Measurements from ENCODE around the gene MYL7. TPM values are rescaled to one million over a fixed set of nuclear protein-coding genes. Genes with fewer than 3 reads are reported as not detected.
A peak's percentile ranks its signal among the peaks of the same experiment; 100 is the strongest.
"Not testable (repeated sequence)": the region's sequence is repeated elsewhere in the genome, so short reads cannot be mapped to it uniquely, and the experiment has no call there.

The MYL7 gene, protein sequence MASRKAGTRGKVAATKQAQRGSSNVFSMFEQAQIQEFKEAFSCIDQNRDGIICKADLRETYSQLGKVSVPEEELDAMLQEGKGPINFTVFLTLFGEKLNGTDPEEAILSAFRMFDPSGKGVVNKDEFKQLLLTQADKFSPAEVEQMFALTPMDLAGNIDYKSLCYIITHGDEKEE
- 1.4 TPM in 1 of 2 replicates, not detected in the other for total RNA-seq (2014; rRNA removed; shearing (Covaris generic))

DNA sequence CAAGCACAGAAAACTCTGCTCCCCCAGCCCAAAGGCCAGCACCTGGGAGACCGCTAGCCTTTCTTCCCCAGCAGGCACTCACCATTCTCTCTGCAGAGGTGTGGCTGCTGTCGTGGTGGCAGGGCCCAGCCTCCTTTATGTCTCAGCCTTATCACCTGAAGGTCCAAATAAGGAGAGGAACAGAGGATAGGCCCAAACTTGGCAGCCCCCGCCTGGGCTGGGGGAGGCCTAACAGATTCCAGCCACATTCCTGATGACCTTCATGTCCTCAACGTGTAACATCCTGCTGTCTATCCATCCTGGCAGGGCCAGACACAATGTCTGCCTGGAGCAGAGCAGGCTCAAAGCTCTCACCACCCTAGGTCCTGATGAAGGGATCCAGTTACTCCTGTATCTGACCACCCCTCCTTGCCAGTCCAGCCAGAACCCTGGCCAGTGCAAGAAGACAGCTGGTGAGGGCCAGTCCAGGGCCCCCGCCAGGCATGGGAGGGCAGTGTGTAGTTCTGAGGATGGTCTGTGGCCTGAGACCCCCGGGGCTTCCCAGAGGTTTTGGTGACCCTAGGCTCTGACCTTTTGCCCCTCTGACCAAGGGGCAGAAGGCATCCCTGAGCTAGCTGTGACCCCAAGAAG lies at the start of gene MYL7:
TSS of gene MYL7 (minus strand) at position 112 of the 630 bp plus-strand sequence. CDS start at position 85, 27 bp downstream.
- no peak for DNase-seq (ENCODE audit: low spot score)
- in situ Hi-C loops (cut with HindIII; ENCODE audit: low sequenced_read_pairs), result no loop called here

DNA sequence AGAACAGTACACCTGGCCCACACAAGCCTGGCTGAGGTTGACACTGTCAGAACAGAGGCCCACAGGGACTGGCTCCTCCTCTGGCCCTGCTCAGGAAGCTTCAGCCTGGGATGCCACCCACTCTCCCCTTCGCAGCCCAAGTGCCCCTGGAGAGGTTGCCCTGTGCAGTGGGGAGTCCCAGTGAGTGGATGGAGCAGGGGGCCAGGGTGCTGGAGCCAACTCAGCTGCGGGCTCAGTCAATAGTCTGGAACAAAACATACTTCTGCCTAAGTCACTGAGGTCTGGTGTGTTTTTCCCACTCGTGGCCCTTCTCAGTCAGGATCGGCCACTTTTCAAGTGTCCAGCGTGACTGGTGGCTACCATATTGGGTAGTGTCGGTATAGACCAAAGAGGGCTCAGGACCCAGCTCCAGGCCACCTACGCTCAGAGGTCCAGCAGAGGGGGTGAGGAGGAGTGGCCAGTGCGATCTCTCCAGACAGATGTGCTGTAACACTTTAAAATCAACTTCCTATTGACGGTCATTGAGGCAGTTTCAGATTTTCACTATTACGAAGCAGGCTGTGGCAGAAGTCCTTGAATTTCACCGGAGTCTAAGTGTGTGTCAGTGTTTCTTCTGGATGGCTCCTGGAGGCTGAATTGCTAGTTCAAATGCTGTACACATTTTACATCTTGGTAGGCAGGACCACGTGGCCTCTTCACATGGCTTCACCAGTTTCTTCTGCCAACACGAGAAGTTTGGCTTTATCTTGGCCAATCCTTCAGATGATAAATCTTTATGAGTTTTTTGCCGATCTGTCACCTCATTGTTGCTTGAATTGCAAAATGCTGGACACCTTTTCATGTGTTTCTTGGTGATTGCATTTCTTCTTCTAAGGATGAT lies 49.1 kb upstream of the MYL7 start:
- no peak for DNase-seq (ENCODE audit: low spot score)
- in situ Hi-C loops (cut with HindIII; ENCODE audit: low sequenced_read_pairs), result loop anchor here (10.0 kb wide), 1 partner anchor 95 kb away; no protein-coding TSS in a partner anchor

DNA sequence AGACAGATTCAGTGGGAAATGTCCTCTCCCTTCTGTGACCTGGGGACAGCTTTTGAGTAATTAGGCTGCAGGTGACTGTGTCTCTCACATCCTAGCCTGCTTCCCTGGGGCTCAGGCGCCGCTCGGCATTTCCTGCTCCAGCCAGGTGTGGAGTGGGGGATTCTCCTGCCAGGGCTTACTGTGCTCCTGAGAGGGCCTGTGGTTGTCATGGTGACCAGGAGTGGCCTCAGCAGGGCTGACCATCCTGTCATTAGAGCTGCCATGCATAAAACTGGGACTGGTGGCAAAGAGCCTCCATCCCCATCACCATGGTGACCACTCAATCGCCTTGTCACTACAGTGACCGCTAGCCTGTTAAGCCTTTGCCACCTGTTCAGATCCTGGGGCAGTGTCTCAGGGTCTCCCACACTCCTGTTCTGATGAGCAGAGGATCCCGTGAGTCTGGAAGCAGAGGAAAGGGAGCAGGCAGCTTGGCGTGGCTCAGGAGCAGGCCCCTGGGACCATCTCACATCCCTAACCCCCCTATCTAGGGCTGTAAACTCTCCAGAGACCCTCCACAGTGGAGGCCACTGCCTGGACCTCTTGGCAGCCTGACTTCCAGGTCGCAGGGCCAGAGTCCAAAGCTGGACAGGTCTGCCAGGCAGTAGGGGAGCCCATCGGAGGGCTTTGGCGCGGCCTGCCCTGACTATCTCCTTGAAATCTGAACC lies 48.3 kb upstream of the MYL7 start, which contains the start of gene GCK:
TSS of gene GCK (minus strand) at position 154 of the 707 bp plus-strand sequence. CDS start 486 bp downstream, outside the sequence.
- DNase-seq (ENCODE audit: low spot score), result peak; percentile 95
- in situ Hi-C loops (cut with HindIII; ENCODE audit: low sequenced_read_pairs), result no loop called here

DNA sequence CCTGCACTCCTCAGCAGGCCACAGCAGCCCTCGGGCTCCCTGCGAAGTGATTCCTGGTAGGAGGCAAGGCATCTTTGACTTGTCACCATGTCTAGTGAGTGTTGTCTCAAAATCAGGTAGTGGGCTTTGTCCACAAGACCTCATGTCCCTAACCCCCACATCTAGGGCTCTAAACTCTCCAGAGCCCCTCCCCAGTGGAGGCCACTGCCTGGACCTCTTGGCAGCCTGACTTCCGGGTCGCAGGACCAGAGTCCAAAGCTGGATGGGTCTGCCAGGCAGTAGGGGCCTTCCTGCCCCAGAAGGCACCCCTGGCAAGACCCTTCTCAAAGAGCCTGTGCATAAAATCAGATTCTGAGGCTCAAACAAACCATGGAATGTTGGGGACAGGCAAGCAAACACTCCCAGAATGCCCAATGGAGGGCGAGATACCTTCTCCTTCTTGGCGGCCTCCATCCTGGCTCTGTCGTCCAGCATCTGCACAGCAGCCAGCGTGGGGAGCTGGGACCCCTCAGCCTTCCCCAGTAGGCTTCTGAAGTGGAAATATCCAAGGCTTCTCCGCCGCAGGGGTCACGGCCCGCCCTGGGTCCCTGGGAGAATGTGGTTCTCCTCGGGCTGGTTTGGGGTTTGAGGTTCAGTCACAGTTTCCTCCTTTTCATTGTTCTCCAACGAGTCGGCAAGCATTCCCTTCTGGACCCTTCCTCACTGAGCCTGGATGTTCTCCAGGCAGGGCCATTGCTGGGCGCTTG lies 47.5 kb upstream of the MYL7 start:
- in situ Hi-C loops (cut with HindIII; ENCODE audit: low sequenced_read_pairs), result no loop called here
- no peak for DNase-seq (ENCODE audit: low spot score)

DNA sequence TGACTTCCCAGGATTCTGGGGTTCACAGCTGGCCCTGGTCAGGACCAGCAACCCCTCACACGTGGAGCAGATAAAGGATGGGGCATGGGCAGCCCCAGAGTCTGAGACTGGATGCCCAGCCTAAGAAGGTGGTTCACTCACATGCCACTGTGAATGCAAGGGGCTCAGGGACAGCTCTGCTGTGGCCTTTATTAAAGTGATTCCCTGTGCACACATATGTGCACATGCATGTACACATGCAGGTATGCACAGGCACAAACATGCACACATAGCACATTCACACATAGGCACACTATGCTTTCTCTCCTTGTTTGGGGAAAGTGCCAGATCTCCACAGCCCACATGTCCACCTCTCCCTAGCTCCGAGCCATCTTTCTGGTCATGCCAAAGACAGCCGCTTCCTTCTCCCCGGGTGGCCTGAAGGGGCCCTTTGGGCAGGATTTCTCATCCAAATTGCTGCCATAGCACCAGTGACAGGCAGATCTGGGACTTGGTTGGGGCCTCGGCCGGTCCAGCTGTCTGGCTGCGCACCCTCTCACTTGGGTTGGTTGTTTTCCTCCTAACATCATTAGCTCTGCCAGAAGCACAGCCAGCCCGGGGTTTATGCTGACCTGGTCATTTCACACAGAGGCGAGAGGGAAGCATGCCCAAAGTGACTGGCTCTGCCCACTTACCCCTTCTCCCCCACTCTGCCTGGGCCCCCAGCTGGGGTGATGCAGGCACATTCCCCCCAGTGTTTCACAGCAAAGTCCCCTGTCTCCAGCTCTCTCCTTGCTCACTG lies 46.7 kb upstream of the MYL7 start:
- in situ Hi-C loops (cut with HindIII; ENCODE audit: low sequenced_read_pairs), result no loop called here

DNA sequence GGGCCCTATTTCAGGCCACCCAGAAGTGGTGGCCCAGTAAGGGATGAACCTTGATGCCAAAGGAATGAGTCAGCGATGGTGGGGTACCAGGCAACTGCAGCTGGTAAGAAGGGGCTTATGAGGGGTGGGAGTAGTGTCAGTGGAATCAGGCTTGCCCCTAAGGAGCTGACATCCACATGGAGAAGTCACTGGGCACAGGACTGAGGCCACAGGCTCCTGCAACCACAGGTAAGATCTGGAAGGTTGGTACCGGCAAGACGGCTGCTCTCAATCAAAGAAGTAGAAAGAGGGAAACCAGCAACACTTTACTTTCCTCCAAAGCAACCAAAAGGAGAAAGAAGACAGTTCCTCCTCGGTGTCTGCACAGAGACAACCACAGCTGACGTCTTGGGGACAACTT lies 45.6 kb upstream of the MYL7 start:
- no peak for DNase-seq (ENCODE audit: low spot score)
- in situ Hi-C loops (cut with HindIII; ENCODE audit: low sequenced_read_pairs), result no loop called here

More for the DNA sequence above, 46.7 kb upstream of the MYL7 start:
- peak; percentile 67 for DNase-seq (ENCODE audit: low spot score)

DNA sequence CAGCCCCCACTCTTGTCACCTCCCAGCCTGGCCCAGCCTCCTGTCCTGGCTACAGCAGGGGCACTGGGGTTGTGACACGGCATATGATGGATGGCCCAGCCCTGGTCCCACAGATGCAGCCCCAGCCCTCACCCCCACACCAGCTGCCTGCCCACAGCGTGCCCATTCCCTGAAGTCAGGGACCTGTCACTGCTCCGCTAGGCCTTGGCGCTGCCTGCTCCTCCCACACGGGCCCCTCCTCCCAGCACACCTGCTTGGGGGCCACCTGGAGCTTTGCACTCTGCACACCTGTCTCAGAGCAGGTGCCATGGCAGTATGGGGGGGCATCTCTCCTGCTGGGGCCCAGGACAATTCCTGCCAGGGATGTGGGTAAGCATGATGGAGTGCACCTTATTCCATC lies 44.6 kb upstream of the MYL7 start:
- DNase-seq (ENCODE audit: low spot score), result no peak
- in situ Hi-C loops (cut with HindIII; ENCODE audit: low sequenced_read_pairs), result no loop called here

DNA sequence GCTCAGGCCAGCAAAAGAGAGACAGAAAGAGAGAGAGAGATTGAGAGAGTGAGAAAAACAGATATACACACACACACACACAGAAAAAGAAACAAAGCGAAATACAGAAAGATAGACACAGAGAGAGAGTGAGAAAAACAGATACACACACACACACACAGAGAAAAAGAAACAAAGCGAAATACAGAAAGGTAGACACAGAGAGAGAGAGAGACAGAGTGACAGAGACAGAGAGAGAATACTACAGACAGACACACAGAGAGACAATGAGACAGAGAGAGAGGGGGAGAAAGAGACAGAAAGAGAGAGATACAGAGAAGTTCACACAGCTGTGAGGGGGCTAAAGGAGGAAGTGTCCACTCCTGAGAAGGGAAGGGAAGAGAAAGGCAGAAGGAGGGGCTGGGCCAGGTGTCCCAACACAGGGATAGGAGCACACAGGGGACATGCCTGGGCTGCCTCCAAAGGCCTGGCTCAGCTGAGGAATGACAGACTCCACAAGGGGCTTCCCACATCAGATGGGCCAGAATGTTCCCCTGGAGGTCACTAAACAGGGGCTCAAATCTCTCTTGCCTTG lies 43.8 kb upstream of the MYL7 start:
- DNase-seq (ENCODE audit: low spot score), result no peak
- in situ Hi-C loops (cut with HindIII; ENCODE audit: low sequenced_read_pairs), result no loop called here

DNA sequence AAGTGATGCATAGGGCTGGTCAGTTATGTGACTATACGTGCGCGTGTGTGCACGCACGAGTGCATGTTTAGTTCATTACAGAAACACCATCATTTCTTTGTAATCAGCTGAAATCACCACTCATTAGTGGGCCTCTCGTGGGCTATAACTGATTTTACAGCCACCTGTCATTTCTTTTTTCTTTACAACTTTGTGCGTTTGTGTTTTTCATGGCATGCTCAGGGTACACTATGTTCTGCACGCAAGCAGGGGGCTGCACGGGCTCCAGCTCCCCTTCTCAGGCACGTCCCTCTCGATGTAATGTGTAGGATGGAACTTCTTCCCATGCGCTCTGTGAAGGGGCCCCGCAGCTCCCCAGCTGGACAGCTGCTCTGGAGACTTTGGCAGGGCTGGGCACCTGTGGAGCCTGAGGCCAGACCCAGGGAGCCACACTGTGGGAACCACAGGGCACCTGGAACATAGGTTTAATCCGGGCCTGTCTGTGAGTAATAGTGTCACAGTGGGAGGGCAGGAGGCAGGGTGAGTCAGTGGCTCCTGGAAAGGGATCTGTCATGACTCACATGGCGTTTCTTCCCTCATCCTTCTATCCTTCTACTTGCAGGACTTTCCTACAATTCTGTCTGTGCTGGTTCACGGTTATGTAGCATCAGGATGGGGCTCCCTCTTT lies 43.2 kb upstream of the MYL7 start:
- no peak for DNase-seq (ENCODE audit: low spot score)
- in situ Hi-C loops (cut with HindIII; ENCODE audit: low sequenced_read_pairs), result no loop called here

DNA sequence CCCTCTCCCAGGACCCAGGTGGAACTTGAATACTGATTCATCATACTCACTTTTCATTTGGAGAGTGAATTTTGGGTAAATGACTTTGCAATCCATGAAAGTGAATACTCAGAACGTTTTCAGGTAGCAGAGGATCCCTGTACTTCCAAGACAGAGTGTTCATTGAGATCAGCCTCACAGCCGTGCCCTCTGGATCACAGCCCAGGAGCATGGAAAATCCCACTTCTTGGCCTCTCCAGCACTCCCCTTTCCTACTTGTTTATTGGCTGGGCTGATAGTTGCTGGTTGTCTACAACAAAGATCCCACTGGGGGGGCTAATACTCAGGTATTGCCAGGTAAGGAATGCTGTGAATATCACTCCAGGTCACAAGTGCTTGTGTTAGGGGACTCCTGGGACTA lies 42.3 kb upstream of the MYL7 start:
- in situ Hi-C loops (cut with HindIII; ENCODE audit: low sequenced_read_pairs), result no loop called here
- DNase-seq (ENCODE audit: low spot score), result peak; percentile 93

DNA sequence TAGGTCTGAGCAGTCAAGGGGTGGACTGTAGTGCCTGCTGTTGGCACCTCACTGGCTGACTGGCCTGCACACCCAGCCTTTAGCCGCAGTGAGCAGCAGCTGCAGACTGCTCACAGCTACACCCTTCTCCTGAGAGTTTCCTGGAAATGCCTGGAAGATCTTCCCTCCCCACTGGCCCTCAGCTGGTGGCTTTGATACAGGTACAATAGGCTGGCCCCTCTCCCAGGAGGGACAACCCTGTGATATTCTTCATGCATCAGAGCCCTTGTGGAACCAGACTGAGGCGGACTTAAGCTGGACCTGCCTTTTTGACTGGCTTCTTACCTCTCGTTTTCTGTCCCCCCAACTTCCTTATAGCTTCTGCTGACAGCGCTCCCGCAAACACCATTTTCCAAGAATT lies 41.7 kb upstream of the MYL7 start:
- DNase-seq (ENCODE audit: low spot score), result no peak
- in situ Hi-C loops (cut with HindIII; ENCODE audit: low sequenced_read_pairs), result no loop called here

DNA sequence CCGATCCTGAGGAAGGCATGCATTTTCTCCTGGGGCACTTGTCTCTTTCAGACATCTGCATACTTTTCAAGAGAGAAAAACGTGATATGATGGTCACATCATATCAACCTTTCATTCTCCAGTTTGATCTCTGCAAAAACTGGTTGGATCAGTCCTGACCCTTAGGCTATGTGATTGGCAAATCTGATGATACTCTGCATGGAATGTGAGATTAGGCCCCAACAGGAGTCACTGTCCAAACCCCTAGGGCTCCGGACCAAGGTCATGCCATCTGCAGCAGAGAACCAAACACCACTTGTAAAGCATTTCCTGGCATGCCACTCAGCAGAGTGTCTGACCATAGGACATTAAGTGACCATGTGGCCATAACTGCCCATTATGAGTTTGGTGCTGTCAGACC lies 39.5 kb upstream of the MYL7 start:
- in situ Hi-C loops (cut with HindIII; ENCODE audit: low sequenced_read_pairs), result no loop called here
- no peak for DNase-seq (ENCODE audit: low spot score)

DNA sequence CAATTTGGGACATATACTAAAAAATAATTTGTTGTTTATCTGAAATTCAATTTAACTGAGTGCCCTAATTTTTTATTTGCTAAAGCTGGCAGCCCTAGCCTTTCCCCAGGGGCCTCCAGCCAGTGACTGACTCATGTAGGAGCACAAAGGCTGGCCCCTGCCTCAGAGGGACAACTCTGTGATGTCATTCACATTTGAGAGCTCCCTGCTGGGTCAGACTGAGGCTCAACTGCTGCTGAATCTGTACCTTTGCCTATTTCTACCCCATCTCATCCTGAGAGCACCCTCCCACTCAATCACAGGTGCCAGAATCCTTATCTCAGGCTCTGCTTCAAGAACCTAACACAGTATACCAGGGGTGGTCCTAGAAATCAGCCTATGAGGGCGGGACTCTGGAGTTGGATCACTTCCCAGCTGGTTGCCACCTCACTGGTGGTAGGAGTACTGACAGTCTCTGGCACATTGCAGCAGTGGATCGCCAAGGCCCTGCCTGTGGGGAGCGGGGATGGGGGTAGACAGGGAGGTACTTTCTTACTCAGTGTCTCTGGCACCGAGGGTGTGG lies 36.5 kb upstream of the MYL7 start:
- in situ Hi-C loops (cut with HindIII; ENCODE audit: low sequenced_read_pairs), result no loop called here
- DNase-seq (ENCODE audit: low spot score), result peak; percentile 35

DNA sequence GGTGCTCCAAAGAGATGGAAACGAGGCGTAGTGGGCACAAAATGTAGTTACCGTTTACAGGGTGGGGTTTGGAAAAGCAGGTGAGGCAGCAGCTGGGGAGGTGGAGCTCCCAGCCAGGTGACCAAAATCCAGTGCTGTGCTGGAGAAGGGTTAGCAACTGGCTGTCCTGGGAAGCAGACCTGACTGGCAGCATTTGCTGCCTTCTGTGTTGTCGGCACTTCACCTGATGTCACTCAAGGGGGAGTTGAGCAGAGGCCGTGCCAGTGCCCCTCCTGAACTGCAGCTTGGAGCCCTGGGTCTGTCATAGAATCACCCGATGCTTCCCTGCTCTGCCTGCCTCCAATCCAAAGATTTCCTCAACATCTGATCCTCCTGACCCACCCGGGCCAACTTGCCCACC lies 35.4 kb upstream of the MYL7 start:
- DNase-seq (ENCODE audit: low spot score), result no peak
- in situ Hi-C loops (cut with HindIII; ENCODE audit: low sequenced_read_pairs), result no loop called here

DNA sequence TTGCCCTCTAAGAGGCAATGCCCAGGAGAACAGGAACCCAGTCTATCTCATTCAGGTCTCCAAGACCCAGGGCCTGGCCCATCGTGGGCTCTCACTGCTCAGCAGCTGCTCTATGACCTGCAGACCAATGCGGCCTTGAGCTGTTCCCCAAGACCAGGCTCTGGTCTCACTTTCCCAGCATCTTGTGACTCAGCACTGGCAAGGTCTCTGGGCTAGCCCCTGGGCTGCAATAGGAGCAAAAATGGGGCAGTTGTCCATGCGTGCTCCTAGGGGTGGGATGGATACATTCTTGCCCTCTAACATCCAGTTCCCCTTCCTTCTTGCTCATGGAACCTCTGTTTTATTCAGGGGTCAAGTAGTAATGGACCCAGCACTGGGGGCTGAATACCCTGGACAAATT lies 34.6 kb upstream of the MYL7 start:
- in situ Hi-C loops (cut with HindIII; ENCODE audit: low sequenced_read_pairs), result no loop called here
- DNase-seq (ENCODE audit: low spot score), result no peak

DNA sequence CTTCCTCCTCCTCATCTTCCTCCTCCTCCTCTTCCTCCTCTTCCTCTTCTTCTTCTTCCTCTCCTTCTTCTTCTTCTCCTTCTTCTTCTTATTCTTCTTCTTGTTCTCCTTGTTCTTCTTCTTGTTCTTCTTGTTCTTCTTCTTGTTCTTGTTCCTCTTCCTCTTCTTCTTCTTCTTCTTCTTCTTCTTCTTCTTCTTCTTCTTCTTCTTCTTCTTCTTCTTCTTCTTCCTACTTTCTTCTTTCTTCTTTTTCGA lies 33.5 kb upstream of the MYL7 start:
- in situ Hi-C loops (cut with HindIII; ENCODE audit: low sequenced_read_pairs); DNase-seq (ENCODE audit: low spot score): not testable (repeated sequence)
